Gastroesophageal sphincter (tissue), 4 donors: Measurements from ENCODE around the gene ZNF521. TPM values are rescaled to one million over a fixed set of nuclear protein-coding genes. Genes with fewer than 3 reads are reported as not detected.

Experiments used
- ATAC-seq: fragments of 150-250 bp; one replicate; pipeline ENCODE4 v1.9.1; 2016; ENCODE audit warnings: mild to moderate bottlenecking, moderate library complexity
- H3K27ac ChIP-seq, 4 donors: fragments of 200-600 bp; sonication (generic) in 3 of 4; 1 replicate in 3 of 4; 2 replicates in 1 of 4; pipeline ENCODE4 v1.5.1; 2016 to 2019
- H3K27me3 ChIP-seq: fragments of 200-600 bp; sonication (generic); one replicate; pipeline ENCODE4 v1.5.1; 2019
- H3K36me3 ChIP-seq, 2 donors: fragments of 200-600 bp; sonication (generic); one replicate each; pipeline ENCODE4 v1.5.1; 2019; ENCODE audit warnings: control low read depth in 1 of 2
- H3K4me1 ChIP-seq, 3 donors: fragments of 200-600 bp; sonication (generic); 1 replicate in 2 of 3; 2 replicates in 1 of 3; pipeline ENCODE4 v1.5.1; 2016 to 2019; ENCODE audit warnings: control low read depth in 2 of 3
- H3K4me3 ChIP-seq, 2 donors: fragments of 200-600 bp; sonication (generic); one replicate each; pipeline ENCODE4 v1.5.1; 2019; ENCODE audit warnings: mild to moderate bottlenecking in 1 of 2, moderate library complexity in 1 of 2
- H3K9me3 ChIP-seq, 3 donors: fragments of 200-600 bp; sonication (generic); one replicate each; pipeline ENCODE4 v1.5.1; 2017 to 2019; ENCODE audit warnings: control low read depth in 2 of 3
- CTCF ChIP-seq, 4 experiments: fragments of 200-600 bp in 2 of 4; fragments of 450-650 bp in 2 of 4; sonication (generic) in 1 of 4; IDR thresholded peaks; one replicate each; pipeline ENCODE4 v1.5.1; 2017 to 2019; ENCODE audit warnings: antibody characterized with exemption in 4 of 4, mild to moderate bottlenecking in 2 of 4, moderate library complexity in 2 of 4
- EP300 ChIP-seq: sonication (generic); formaldehyde crosslinking; IDR thresholded peaks from one replicate; pipeline ENCODE4 v1.6.1; 2017; ENCODE audit warnings: antibody characterized with exemption, mild to moderate bottlenecking
- POLR2A ChIP-seq, 2 donors: fragments of 450-650 bp; IDR thresholded peaks; one replicate each; pipeline ENCODE4 v1.6.1; 2017; ENCODE audit warnings: antibody characterized with exemption in 2 of 2, mild to moderate bottlenecking in 2 of 2, moderate library complexity in 1 of 2
- POLR2AphosphoS5 ChIP-seq: sonication (generic); formaldehyde crosslinking; IDR thresholded peaks from one replicate; pipeline ENCODE4 v1.6.1; 2017; ENCODE audit warnings: antibody characterized with exemption
- WGBS, 2 donors: methylation state at CpG; one replicate each; pipeline ENCODE4 v1.1.5; 2018; ENCODE audit warnings: low coverage in 1 of 2; 5-methylcytosine and 5-hydroxymethylcytosine counted together
- total RNA-seq, 4 donors: library from RNA; depleted of rRNA; stranded (reverse); fragments of >200 nt; gene quantifications; one replicate each; pipeline ENCODE4 v1.1.0, GENCODE V29; 2016

ZNF521 gene
- total RNA-seq, 4 donors from 2014 or later = 9.9 to 29.3 (median 13.4) TPM

DNA sequence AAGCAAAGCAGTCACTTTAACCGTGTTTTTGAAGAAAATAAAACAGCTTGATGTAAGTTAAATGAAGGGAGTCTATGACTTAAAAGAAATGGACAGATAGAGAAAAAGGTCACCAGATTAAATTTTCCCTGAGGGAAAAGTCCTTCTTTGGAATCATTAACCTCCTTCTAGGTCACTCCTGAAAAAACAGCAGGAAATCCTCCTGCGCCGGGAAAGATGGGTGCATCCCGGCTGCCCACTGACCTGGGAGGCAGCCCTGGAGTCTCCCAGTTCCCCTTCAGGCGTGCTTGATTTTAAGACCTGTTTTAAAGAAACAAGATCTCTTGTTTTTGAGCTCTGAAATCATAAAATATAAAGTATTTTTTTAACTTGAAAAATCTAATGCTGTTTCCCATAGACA, 18.4 kb upstream of the ZNF521 start:
- Histone ChIP-seq H3K4me1 (no peaks in the 10 kb centered on the region), H3K36me3 (no peaks in the 10 kb centered on the region), H3K27me3 (peaks cover 12% of the 10 kb centered on the region), H3K9me3 (no peaks in the 10 kb centered on the region), H3K4me3 (no peak overlapping the region), H3K27ac (no peak overlapping the region)
- TF ChIP-seq CTCF (IDR thresholded peaks at IDR 0.05) (no peak), EP300 (no peak), POLR2A (IDR thresholded peaks at IDR 0.05) (no peak), POLR2AphosphoS5 (no peak)
- 63 to 76% methylated on average over 5 of the region's 5 CpGs for WGBS, 2 donors
- ATAC-seq = no peak

GRCh38 chr18:25365242-25365641, 13.3 kb upstream of the ZNF521 start:
- H3K4me3 ChIP-seq = no peak overlapping the region
- no peaks in the 10 kb centered on the region for H3K36me3 ChIP-seq
- no peak for ATAC-seq
- 26 to 55% methylated on average over 3 of the region's 3 CpGs for WGBS, 2 donors
- TF ChIP-seq POLR2AphosphoS5 = no peak
- H3K4me1 ChIP-seq = no peaks in the 10 kb centered on the region
- no peak overlapping the region for H3K27ac ChIP-seq
- H3K9me3 ChIP-seq = no peaks in the 10 kb centered on the region
- peaks cover 12% of the 10 kb centered on the region for H3K27me3 ChIP-seq

DNA sequence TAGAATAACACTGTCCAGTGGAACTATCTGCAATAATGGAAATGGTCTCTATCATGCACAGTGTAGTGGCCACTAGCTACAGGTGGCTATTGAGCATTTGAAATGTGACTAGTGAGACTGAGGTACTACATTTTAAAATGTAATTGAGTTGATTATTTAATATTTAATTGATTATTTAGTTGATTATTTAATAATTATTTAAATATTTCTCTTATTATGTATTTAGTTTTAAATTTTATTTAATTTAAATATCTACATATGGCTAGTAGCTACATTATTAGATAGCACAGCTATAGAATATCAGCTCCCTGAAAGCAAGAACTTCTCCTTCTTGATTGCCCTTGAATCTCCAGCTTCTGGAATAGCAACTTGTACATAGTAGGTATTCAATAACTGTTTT, 12.8 kb upstream of the ZNF521 start:
- H3K36me3 ChIP-seq = no peaks in the 10 kb centered on the region
- no peaks in the 10 kb centered on the region for H3K9me3 ChIP-seq
- no peak for ATAC-seq
- peaks cover 12% of the 10 kb centered on the region for H3K27me3 ChIP-seq
- H3K27ac ChIP-seq = no peak overlapping the region
- TF ChIP-seq EP300 (no peak), POLR2A (IDR thresholded peaks at IDR 0.05) (no peak), POLR2AphosphoS5 (no peak), CTCF (IDR thresholded peaks at IDR 0.05) (no peak)
- no peak overlapping the region for H3K4me3 ChIP-seq
- H3K4me1 ChIP-seq = no peaks in the 10 kb centered on the region

DNA sequence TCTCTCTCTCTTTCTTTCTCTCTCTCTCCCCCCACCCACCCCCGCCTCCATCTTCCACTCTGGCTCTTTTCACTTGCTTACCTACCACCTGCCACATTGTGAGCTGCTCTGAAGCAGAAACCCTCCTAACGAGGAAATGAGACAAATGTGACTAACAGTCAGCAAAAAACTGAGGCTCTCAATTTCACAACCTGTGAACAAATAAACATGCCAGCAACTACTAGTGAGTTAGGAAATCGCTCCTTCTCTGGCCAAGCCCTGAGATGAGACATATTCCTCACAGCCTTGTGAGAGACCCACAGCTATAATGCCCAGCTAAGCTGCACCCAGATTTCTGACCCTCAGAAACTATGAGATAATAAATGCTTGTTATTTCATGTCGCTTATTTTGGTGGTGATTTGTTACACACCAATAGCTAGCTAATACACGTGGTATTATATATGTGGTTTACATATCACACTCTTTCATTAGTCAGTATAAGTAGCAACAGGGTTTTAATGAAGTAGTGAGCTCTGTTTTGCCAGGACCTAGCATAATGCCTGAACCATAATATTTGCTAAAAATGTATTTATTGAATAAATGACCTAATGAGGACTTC, 8.4 kb upstream of the ZNF521 start:
- H3K36me3 ChIP-seq = no peaks in the 10 kb centered on the region
- no peak overlapping the region for H3K27ac ChIP-seq
- no peaks in the 10 kb centered on the region for H3K9me3 ChIP-seq
- no peak for ATAC-seq
- H3K4me1 ChIP-seq = no peaks in the 10 kb centered on the region
- no peak overlapping the region for H3K4me3 ChIP-seq
- 94 to 100% methylated on average over 2 of the region's 5 CpGs for WGBS, 2 donors
- H3K27me3 ChIP-seq = peaks cover 12% of the 10 kb centered on the region
- TF ChIP-seq POLR2A (IDR thresholded peaks at IDR 0.05) = no peak
- TF ChIP-seq CTCF (IDR thresholded peaks at IDR 0.05) = no peak
- no peak for TF ChIP-seq POLR2AphosphoS5
- no peak for TF ChIP-seq EP300

DNA sequence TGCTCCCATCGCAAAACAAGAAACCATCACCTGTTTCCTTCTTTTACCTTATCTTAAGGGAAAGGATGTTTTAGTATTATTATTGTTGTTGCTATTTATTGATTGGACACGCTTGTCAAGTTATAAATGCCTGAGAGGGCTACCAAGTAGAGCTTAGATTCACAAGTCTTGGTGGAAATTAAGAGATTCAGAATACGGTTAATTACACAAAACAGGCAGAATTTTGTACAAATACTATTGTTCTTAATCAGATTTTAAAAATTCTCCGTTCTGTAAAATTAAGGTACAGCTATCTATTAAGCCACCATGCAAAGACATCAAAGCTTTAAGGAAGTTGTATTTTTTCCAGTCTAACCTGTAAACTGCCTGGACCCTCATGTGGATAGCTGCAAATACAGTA, 1.1 kb upstream of the ZNF521 start:
- H3K27ac ChIP-seq = no peak overlapping the region
- H3K27me3 ChIP-seq = peaks cover 29% of the 10 kb centered on the region
- H3K9me3 ChIP-seq = no peaks in the 10 kb centered on the region
- no peaks in the 10 kb centered on the region for H3K36me3 ChIP-seq
- 59 to 61% methylated on average over 4 of the region's 4 CpGs for WGBS, 2 donors
- no peak for ATAC-seq
- H3K4me3 ChIP-seq = peak overlapping the region in 1 of 2 donors; percentile 80
- H3K4me1 ChIP-seq = peaks cover 0 to 30% (median 9%) of the 10 kb centered on the region in 3 donors
- TF ChIP-seq CTCF (IDR thresholded peaks at IDR 0.05) (no peak), EP300 (no peak), POLR2AphosphoS5 (no peak), POLR2A (IDR thresholded peaks at IDR 0.05) (no peak)
